MM.1S (cell line): ENCODE measurements around the gene WDR17.

Source experiments
- DNase-seq: peaks from one replicate; pipeline ENCODE4 v3.0.0-alpha.2; 2015
- H2AFZ ChIP-seq: fragments of 300-600 bp; sonication (generic); 2 replicates; pipeline ENCODE4 v1.6.0; 2016; ENCODE audit warnings: antibody characterized with exemption, low read length
- H3F3A ChIP-seq: fragments of 300-600 bp; sonication (generic); 2 replicates; pipeline ENCODE4 v1.6.1; 2016; ENCODE audit warnings: mild to moderate bottlenecking, antibody characterized with exemption, low read length, moderate library complexity, mixed read lengths; ENCODE audit not compliant: insufficient read depth
- H3K27ac ChIP-seq: fragments of 300-600 bp; sonication (generic); 2 replicates; pipeline ENCODE4 v1.5.1; 2016; ENCODE audit warnings: mild to moderate bottlenecking, low read length
- H3K27me3 ChIP-seq: fragments of 300-600 bp; sonication (generic); replicated peaks from 2 replicates; pipeline ENCODE4 v1.6.0; 2016; ENCODE audit warnings: low read length; ENCODE audit not compliant: insufficient read depth
- H3K36me3 ChIP-seq: fragments of 300-600 bp; sonication (generic); replicated peaks from 2 replicates; pipeline ENCODE4 v1.6.1; 2016; ENCODE audit warnings: mild to moderate bottlenecking, low read length, mixed read lengths; ENCODE audit not compliant: insufficient read depth
- H3K4me1 ChIP-seq: fragments of 300-600 bp; sonication (generic); 2 replicates; pipeline ENCODE4 v1.6.1; 2016; ENCODE audit warnings: low read length, mixed read lengths
- H3K4me2 ChIP-seq: fragments of 300-600 bp; sonication (generic); 2 replicates; pipeline ENCODE4 v1.6.0; 2016; ENCODE audit warnings: low read depth, low read length
- H3K4me3 ChIP-seq: fragments of 300-600 bp; sonication (generic); 2 replicates; pipeline ENCODE4 v1.5.1; 2016; ENCODE audit warnings: low read length, mixed read lengths
- H3K79me2 ChIP-seq: fragments of 300-600 bp; sonication (generic); 2 replicates; pipeline ENCODE4 v1.6.1; 2016; ENCODE audit warnings: mixed run types, low read length, mixed read lengths
- H3K9ac ChIP-seq: fragments of 300-600 bp; sonication (generic); 2 replicates; pipeline ENCODE4 v1.6.1; 2016; ENCODE audit warnings: low read length, mixed read lengths
- H3K9me2 ChIP-seq: fragments of 300-600 bp; sonication (generic); replicated peaks from 2 replicates; pipeline ENCODE4 v1.6.1; 2016; ENCODE audit warnings: mild to moderate bottlenecking, low read length, mixed read lengths; ENCODE audit not compliant: insufficient read depth
- H3K9me3 ChIP-seq: fragments of 300-600 bp; sonication (generic); replicated peaks from 2 replicates; pipeline ENCODE4 v1.6.1; 2016; ENCODE audit warnings: mild to moderate bottlenecking, low read length, mixed read lengths; ENCODE audit not compliant: insufficient read depth
- H4K20me1 ChIP-seq: fragments of 300-600 bp; sonication (generic); 2 replicates; pipeline ENCODE4 v1.6.1; 2016; ENCODE audit warnings: mild to moderate bottlenecking, low read length, moderate library complexity, mixed read lengths; ENCODE audit not compliant: insufficient read depth
- EZH2 ChIP-seq: fragments of 300-600 bp; sonication (generic); optimal IDR thresholded peaks from 2 replicates; pipeline ENCODE3; 2017; ENCODE audit warnings: low read depth, mild to moderate bottlenecking, antibody characterized with exemption, low read length, mixed read lengths
- EZH2phosphoT487 ChIP-seq: fragments of 300-600 bp; sonication (generic); IDR thresholded peaks from 2 replicates; pipeline ENCODE4 v1.6.1; 2018; ENCODE audit warnings: antibody characterized with exemption, low read length
- TF ChIP-seq, protein P1 (sequence below): fragments of 300-600 bp; sonication (generic); IDR thresholded peaks from 2 replicates; pipeline ENCODE4 v1.5.1; 2016; ENCODE audit warnings: antibody characterized with exemption, low read length, mixed read lengths

Gene WDR17

GRCh38 chr4:176034499-176034898 is 31.1 kb upstream of the WDR17 start:
- Histone ChIP-seq H3K4me3 (no peak overlapping the region), H3K4me1 (peaks cover 12% of the 10 kb centered on the region), H3K79me2 (no peaks in the 10 kb centered on the region), H3K9ac (no peak overlapping the region), H3F3A (peaks cover 12% of the 10 kb centered on the region), H3K9me3 (no peaks in the 10 kb centered on the region), H3K36me3 (no peaks in the 10 kb centered on the region), H3K27me3 (no peaks in the 10 kb centered on the region), H3K9me2 (no peaks in the 10 kb centered on the region), H3K4me2 (no peak overlapping the region), H4K20me1 (no peaks in the 10 kb centered on the region), H3K27ac (no peak overlapping the region), H2AFZ (no peak overlapping the region)
- peak; percentile 48 for DNase-seq
- TF ChIP-seq, protein P1, sequence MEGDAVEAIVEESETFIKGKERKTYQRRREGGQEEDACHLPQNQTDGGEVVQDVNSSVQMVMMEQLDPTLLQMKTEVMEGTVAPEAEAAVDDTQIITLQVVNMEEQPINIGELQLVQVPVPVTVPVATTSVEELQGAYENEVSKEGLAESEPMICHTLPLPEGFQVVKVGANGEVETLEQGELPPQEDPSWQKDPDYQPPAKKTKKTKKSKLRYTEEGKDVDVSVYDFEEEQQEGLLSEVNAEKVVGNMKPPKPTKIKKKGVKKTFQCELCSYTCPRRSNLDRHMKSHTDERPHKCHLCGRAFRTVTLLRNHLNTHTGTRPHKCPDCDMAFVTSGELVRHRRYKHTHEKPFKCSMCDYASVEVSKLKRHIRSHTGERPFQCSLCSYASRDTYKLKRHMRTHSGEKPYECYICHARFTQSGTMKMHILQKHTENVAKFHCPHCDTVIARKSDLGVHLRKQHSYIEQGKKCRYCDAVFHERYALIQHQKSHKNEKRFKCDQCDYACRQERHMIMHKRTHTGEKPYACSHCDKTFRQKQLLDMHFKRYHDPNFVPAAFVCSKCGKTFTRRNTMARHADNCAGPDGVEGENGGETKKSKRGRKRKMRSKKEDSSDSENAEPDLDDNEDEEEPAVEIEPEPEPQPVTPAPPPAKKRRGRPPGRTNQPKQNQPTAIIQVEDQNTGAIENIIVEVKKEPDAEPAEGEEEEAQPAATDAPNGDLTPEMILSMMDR, result peak; percentile 39
- TF ChIP-seq EZH2phosphoT487, result no peak

GRCh38 chr4:176034936-176035335 is 30.7 kb upstream of the WDR17 start:
- Histone ChIP-seq H3K4me2 (no peak overlapping the region), H3K9ac (no peak overlapping the region), H4K20me1 (no peaks in the 10 kb centered on the region), H3F3A (peaks cover 12% of the 10 kb centered on the region), H2AFZ (no peak overlapping the region), H3K27ac (no peak overlapping the region), H3K79me2 (no peaks in the 10 kb centered on the region), H3K4me1 (peaks cover 12% of the 10 kb centered on the region), H3K4me3 (no peak overlapping the region), H3K9me3 (no peaks in the 10 kb centered on the region), H3K9me2 (no peaks in the 10 kb centered on the region), H3K36me3 (no peaks in the 10 kb centered on the region), H3K27me3 (no peaks in the 10 kb centered on the region)
- no peak for DNase-seq
- TF ChIP-seq, protein P1, result no peak
- no peak for TF ChIP-seq EZH2phosphoT487
- TF ChIP-seq EZH2, result no peak

DNA sequence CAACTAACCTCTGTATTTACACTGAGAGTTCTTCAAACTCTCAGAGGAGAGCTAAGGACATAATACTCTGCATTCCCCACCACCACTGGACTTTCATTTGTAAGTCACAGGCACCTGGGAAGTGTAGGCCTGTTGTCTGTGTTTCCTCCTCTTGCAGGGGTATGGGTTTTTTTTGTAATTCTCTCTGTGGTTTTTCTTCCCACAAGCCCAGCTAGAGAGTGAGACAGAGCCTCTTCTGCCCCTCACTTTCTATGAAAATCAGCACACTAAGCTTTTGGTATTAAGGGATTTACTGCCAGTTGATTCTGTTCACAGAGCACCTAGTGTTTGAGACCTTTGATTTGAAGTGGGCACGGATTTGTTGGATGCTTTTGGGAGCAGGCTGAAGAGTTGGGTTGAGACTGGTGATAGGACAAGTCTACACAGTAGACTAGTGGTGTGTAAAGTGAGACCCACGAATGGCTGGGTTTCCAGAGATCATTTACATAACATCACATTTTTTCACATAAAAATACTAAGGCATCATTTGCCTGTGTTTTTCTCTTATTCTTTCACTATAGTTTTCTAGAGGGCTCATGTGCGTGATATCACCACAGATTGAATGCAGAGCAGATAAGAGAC is 28.9 kb upstream of the WDR17 start:
- H3K9ac ChIP-seq, result no peak overlapping the region
- H3K27me3 ChIP-seq, result no peaks in the 10 kb centered on the region
- no peak overlapping the region for H2AFZ ChIP-seq
- DNase-seq, result peak; percentile 76
- no peaks in the 10 kb centered on the region for H3K79me2 ChIP-seq
- H3K36me3 ChIP-seq, result no peaks in the 10 kb centered on the region
- H4K20me1 ChIP-seq, result no peaks in the 10 kb centered on the region
- H3F3A ChIP-seq, result peaks cover 12% of the 10 kb centered on the region
- no peak overlapping the region for H3K27ac ChIP-seq
- peak overlapping the region; percentile 14; the same call in 1 of the 2 replicates for H3K4me2 ChIP-seq
- H3K4me3 ChIP-seq, result no peak overlapping the region
- H3K9me2 ChIP-seq, result no peaks in the 10 kb centered on the region
- TF ChIP-seq EZH2 (no peak), EZH2phosphoT487 (no peak)
- TF ChIP-seq, protein P1, result no peak
- no peaks in the 10 kb centered on the region for H3K9me3 ChIP-seq
- H3K4me1 ChIP-seq, result peaks cover 12% of the 10 kb centered on the region
